Esophagus squamous epithelium (tissue), 4 donors: ENCODE measurements around the gene MYBL2.

ENCODE experiments used
- POLR2A ChIP-seq, 4 donors: fragments of 450-650 bp; IDR thresholded peaks; one replicate each; pipeline ENCODE4 v1.6.1; 2017; ENCODE audit warnings: antibody characterized with exemption in 4 of 4, mild to moderate bottlenecking in 4 of 4, moderate library complexity in 3 of 4
- TF ChIP-seq, protein P1 (sequence below), 6 experiments: fragments of 450-650 bp in 4 of 6; fragments of 200-600 bp in 2 of 6; sonication (generic) in 2 of 6; IDR thresholded peaks; one replicate each; pipeline ENCODE4 v1.5.1; 2016 to 2019; ENCODE audit warnings: antibody characterized with exemption in 6 of 6, mild to moderate bottlenecking in 4 of 6, moderate library complexity in 4 of 6

DNA sequence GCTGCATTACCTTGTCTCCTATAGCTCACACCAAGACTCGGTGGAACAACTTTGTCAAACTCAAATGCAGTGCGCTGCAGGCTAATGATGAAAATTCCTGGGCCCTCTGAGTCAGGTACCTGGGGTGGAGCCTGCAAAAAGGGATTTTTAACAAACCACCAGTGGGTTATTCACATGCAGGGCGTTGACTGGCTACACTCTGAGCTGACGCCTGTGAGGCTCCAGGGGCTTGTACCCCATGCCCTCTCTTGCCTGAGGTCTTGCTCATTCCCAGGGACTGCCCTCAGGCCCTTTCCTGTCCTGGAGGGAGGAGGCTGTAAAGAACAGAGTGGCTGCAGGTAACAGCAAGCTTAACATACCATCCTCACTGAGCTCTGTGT, 50.7 kb downstream of the MYBL2 start:
- TF ChIP-seq, protein P1, sequence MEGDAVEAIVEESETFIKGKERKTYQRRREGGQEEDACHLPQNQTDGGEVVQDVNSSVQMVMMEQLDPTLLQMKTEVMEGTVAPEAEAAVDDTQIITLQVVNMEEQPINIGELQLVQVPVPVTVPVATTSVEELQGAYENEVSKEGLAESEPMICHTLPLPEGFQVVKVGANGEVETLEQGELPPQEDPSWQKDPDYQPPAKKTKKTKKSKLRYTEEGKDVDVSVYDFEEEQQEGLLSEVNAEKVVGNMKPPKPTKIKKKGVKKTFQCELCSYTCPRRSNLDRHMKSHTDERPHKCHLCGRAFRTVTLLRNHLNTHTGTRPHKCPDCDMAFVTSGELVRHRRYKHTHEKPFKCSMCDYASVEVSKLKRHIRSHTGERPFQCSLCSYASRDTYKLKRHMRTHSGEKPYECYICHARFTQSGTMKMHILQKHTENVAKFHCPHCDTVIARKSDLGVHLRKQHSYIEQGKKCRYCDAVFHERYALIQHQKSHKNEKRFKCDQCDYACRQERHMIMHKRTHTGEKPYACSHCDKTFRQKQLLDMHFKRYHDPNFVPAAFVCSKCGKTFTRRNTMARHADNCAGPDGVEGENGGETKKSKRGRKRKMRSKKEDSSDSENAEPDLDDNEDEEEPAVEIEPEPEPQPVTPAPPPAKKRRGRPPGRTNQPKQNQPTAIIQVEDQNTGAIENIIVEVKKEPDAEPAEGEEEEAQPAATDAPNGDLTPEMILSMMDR (IDR thresholded peaks at IDR 0.05): no peak
- no peak for TF ChIP-seq POLR2A (IDR thresholded peaks at IDR 0.05)
